Mucosa of gallbladder (tissue), 1 donor: ENCODE data around the gene ECSIT. TPM values are rescaled to one million over a fixed set of nuclear protein-coding genes. Genes with fewer than 3 reads are reported as not detected.
"Not testable (repeated sequence)": the region's sequence is repeated elsewhere in the genome, so short reads cannot be mapped to it uniquely, and the experiment has no call there.

ENCODE experiments used
- DNase-seq: peaks from one replicate; pipeline ENCODE4 v3.0.0-alpha.2; 2020; ENCODE audit warnings: low spot score
- total RNA-seq: library from RNA; stranded (reverse); gene quantifications from one replicate; pipeline ENCODE4 v1.2.1, GENCODE V29; 2021
- donor health status: DM: no; HTN: no; CAD: no.

The ECSIT gene
- total RNA-seq, 1 donor from 2014 or later: 52.9 TPM

GRCh38 chr19:11478167-11479089 lies 50.5 kb downstream of the ECSIT start:
- no peak for DNase-seq

GRCh38 chr19:11475861-11476260 lies 53.1 kb downstream of the ECSIT start:
- no peak for DNase-seq

GRCh38 chr19:11475343-11475742 lies 53.6 kb downstream of the ECSIT start:
- not testable (repeated sequence) for DNase-seq

GRCh38 chr19:11473725-11474124 lies 55.2 kb downstream of the ECSIT start:
- DNase-seq: no peak

- not testable (repeated sequence) for DNase-seq
These were observed 60.6 kb downstream of the ECSIT start for GRCh38 chr19:11468266-11468845.

GRCh38 chr19:11465600-11465999 lies 63.3 kb downstream of the ECSIT start:
- no peak for DNase-seq

- DNase-seq: no peak
These were observed 64.3 kb downstream of the ECSIT start for GRCh38 chr19:11464333-11465265.

GRCh38 chr19:11463391-11463790 lies 65.5 kb downstream of the ECSIT start:
- DNase-seq: no peak

GRCh38 chr19:11461453-11461852 lies 67.5 kb downstream of the ECSIT start:
- DNase-seq: no peak

- no peak for DNase-seq
These were observed 68.7 kb downstream of the ECSIT start for GRCh38 chr19:11460207-11460606.

- not testable (repeated sequence) for DNase-seq
These were observed 70.0 kb downstream of the ECSIT start for GRCh38 chr19:11458912-11459311.

- no peak for DNase-seq
These were observed 70.6 kb downstream of the ECSIT start for GRCh38 chr19:11458236-11458900.

- no peak for DNase-seq
These were observed 71.1 kb downstream of the ECSIT start for GRCh38 chr19:11457831-11458230.

GRCh38 chr19:11457115-11457514 lies 71.8 kb downstream of the ECSIT start:
- peak; percentile 41 for DNase-seq

- DNase-seq: no peak
These were observed 72.3 kb downstream of the ECSIT start for GRCh38 chr19:11456659-11457058.

Other genes starting within 250 kb of the ECSIT start
- not detected for gene TSPAN16, start 233.0 kb downstream of the ECSIT start, total RNA-seq
- gene RAB3D, start 189.5 kb downstream of the ECSIT start, total RNA-seq: 41.9 TPM
- gene TMEM205, start 182.9 kb downstream of the ECSIT start, total RNA-seq: 136 TPM
- gene CCDC159, start 182.6 kb downstream of the ECSIT start, total RNA-seq: 66.1 TPM
- gene PLPPR2, start 173.7 kb downstream of the ECSIT start, total RNA-seq: 34.2 TPM
- gene SWSAP1, start 154.5 kb downstream of the ECSIT start, total RNA-seq: 4.9 TPM
- gene EPOR, start 144.8 kb downstream of the ECSIT start, total RNA-seq: 17.8 TPM
- gene RGL3, start 109.8 kb downstream of the ECSIT start, total RNA-seq: 72.0 TPM
- 1.4 TPM for gene ODAD3, start 94.0 kb downstream of the ECSIT start, total RNA-seq
- gene PRKCSH, start 93.5 kb downstream of the ECSIT start, total RNA-seq: 357 TPM
- 0.20 TPM for gene ELAVL3, start 48.1 kb downstream of the ECSIT start, total RNA-seq
- gene ZNF653, start 23.3 kb downstream of the ECSIT start, total RNA-seq: 13.8 TPM
- gene CNN1, start 9.7 kb upstream of the ECSIT start, total RNA-seq: 1,051 TPM
- gene ELOF1, start 30.1 kb upstream of the ECSIT start, total RNA-seq: 53.8 TPM
- 18.0 TPM for gene ACP5, start 48.5 kb upstream of the ECSIT start, total RNA-seq
- 13.9 TPM for gene ZNF627, start 68.3 kb upstream of the ECSIT start, total RNA-seq
- 8.7 TPM for gene ZNF823, start 209.8 kb upstream of the ECSIT start, total RNA-seq
- gene ZNF441, start 237.9 kb upstream of the ECSIT start, total RNA-seq: 6.6 TPM